Measurements from ENCODE around the gene SLC22A23. TPM values are rescaled to one million over a fixed set of nuclear protein-coding genes. Genes with fewer than 3 reads are reported as not detected.

Gene SLC22A23
- polyA plus RNA-seq, 3 donors = 8.8 to 10.2 (median 9.4) TPM

DNA sequence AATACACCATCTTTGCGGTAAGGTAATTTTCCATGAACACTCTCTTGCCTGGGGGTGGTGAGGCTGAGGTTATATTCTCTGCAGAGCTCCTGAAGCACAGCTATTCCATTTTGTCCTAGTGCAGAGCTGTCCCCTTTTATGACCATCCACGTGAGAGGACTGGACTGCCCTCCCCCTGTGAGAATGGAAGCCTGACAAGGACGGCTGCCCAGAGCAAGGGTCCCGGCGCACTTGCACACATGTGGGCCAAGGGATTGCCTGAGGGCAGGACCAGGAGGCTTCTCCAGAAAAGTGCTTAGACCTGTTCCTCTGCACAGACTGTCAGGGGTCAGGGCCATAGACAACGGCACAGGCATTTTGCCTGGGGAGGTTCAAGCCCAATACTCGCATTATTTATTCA lies 48.2 kb downstream of the SLC22A23 start:
- no peak for DNase-seq (ENCODE audit: low read depth in 3 of 3, low spot score in 2 of 3)

DNA sequence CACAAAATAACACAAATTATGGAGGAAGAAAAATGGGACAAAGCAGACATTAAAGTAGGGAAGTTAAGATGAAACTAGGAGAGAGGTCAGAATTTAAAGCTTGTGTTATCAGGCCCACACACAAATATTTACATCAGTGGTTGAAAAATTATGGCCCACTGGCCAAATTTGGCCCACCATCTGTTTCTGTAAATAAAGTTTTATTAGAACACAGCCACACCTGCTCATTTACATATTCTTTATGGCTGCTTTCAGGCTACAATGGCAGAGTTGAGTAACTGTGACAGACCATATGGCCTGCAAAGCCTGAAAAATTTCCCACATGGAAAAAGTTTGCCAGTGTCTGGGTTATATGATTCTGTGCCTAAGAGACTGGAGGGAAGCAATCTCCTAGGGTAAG lies 49.0 kb downstream of the SLC22A23 start:
- no peak for DNase-seq (ENCODE audit: low read depth in 3 of 3, low spot score in 2 of 3)

DNA sequence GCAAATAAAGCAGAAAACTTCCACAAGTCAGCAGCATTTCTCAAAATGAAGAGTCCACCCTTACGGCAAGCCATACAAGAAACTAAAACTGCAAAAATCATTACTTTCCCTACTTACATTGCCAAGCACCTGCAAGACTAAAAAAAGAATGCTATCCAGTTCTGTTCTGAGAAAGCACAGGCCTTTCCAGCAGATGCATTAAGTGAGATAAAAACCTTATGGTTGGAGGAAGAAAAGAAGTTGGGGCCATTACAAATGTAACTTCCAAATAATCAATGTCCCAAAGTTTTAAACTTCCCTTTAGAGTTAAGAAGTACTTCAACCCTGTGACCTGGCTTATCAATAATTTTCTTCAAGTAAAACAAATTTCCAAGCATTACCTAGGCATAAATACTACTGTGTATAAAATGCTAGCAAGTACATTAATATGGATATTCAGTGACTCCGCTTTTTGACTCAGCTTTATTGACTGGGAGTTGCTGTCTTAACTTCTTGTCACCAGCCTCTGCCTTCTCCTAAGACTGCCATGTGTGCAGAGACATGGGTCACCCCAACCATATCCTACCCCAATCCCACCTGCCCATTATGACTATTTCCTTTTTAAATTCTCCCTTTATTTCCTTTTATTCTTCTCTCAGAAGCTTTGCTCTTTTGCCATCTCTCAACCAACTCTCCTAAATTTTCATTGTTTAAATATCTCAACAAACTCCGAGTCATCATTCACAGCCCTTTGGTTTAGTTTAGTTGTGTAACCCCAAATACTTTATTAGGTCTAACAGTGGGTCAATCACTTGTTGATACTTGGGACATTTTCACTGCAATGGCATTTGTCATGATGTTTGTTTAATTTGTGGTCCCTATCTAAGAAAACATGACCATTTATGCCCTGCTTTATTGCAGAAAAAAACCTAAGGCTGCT lies 49.7 kb downstream of the SLC22A23 start:
- DNase-seq (ENCODE audit: low read depth in 3 of 3, low spot score in 2 of 3) = no peak

DNA sequence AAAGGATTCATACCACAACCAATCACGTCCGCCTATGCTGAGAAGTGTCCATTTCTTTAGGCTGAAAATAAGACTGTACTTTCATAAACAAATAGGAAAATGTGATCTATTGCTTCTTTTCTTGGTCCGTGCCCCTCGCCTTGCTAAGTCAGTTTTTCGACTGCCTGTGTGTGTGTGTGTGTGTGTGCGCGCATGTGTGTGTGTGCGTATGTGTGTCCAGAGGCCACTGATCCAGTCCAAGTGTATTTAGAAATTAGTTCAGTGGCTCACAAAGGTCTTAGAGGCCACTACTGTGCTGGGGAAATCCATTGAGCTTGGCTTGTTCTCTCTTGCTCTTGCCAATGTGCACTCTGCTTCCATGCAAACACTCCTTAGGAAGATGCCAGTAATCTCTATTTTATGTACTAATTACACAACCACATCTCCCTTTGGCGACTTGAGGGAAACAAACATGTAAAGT lies 50.5 kb downstream of the SLC22A23 start:
- DNase-seq (ENCODE audit: low read depth in 3 of 3, low spot score in 2 of 3) = no peak

DNA sequence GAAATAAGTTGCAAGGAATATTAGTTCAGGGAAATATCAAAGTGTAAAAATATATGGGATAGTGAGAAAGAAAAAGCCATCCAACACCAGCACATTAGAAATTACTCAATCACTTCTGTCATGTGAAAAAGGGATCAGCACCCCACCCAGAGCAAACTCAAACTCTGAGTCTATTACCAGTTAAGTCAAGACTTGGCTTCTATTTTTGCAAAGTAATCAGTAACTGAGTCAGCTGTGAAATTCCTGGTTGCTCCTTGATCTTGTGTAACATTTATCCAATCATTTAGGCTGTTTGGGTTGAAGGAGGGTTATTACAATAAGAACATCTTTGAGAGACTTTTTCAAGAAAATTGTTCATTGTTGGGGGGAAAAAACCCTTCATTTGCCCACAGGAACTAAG lies 51.2 kb downstream of the SLC22A23 start:
- DNase-seq (ENCODE audit: low read depth in 3 of 3, low spot score in 2 of 3) = no peak

DNA sequence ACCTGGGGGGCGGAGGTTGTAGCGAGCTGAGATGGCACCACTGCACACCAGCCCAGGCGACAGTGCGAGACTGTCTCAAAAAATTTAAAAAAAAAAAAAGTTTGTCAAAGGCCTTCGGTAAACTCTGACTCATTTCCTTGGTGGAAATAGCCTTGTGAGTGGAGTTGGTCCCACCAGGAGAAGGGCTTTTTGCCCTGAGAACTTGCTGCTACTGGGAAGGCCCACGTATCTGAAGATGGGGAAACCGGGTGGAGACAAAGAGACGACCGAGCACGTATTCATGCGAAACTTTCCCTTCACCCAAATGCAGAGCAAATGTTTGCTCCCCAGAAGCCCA lies 51.7 kb downstream of the SLC22A23 start:
- DNase-seq (ENCODE audit: low read depth in 3 of 3, low spot score in 2 of 3) = no peak

DNA sequence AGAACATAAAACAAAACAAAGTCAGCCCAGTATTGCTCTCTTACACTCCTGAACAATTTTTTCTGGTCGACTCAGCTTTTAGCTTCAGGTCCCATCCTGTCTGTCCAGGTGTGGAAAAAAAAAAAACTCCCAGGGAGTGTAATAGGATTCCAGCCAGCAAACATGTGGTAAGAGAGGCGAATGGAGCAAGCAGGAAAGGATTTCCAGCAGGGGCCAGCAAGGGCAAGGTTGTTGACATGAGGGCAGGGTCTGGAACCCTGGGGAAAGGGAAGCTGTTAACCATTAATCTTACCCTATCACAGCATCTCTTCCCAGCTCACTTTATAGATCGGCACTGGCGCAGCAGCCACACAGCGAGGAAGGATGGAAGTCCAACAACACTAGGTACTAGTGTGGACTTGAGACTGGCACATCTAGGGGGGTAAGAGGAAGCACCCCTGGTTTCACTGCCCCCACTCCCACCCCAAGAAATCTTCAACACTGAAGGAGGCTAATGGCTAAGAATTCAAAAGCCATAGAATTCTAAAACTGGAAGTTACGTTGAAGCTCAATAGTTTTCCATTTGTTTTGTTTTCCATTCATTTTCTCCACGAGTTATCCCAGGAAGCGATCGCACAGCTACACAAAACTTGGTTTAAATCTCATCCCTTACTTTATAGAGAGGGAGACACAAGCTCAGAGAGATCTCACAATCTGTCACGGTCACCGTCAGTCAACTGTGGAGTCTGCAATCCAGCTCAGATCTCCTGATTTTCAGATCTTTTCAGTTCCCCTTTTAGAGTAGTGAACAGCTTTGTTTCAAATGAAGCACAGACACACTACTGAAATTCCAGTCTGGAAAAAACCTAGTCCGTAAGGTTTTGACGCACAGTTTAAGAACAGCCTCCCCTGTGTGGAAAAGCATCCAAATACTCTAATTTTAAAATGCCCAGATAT lies 53.3 kb downstream of the SLC22A23 start:
- peak in 2 of 3 donors; percentile 25 to 44 for DNase-seq (ENCODE audit: low read depth in 3 of 3, low spot score in 2 of 3)

DNA sequence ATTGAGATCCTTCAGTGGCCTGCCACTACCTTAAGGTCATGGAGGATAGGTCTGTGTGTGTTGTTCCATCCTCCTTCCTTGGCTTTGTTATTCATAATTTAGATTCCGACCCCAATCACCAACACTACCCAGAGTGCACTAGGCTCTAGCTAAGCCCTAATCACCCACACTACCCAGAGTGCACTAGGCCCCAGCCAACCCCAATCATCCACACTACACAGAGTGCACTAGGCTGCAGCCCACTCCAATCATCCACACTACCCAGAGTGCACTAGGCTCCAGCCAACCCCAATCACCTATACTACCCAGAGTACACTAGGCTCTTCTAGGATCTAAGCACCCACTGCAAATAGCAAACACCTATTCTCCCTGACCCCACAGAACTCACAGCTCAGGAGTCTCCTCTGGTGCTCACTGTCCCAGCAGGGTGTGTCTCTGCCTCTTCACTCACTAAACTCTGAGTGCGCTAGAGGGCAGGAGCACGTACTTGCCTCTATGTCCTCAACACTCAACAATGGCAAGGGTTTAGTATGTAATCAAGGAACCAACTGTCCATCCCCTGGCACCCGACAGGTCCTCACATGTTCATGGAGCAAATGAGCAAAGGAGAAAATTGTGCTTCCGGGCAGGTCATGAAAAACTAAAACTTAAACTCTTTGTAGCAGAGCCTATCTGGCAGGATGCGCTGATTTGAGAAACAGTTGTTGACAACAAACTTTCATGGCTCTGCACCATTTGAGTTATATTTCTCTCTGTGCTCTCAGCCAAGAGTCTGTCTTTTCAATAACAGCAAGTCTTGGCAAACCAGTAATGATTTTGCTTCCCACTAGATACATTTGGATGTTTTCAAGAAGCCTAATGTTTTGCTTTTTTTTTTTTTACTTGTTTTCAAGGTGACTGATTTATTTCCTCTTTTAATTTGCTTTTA lies 54.3 kb downstream of the SLC22A23 start:
- DNase-seq (ENCODE audit: low read depth in 3 of 3, low spot score in 2 of 3) = no peak

DNA sequence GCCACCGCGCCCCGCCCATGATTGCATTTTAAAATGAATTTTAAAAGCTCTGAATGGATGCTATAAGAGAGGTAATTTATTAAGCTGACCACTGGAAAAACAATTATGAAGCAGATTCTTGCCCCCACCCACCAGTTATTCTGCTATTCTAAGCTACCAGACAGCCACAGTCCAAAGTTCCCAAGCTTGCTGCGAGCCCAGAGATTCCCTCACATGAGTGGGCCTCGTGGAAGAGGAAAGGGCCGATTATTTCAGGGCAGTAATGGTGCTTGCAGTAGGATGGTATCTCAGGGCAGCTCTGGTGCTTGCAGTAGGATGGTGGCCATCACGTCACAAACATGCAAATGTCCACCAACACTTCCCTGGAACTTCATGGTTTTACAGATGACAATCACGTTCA lies 56.7 kb downstream of the SLC22A23 start:
- no peak for DNase-seq (ENCODE audit: low read depth in 3 of 3, low spot score in 2 of 3)

DNA sequence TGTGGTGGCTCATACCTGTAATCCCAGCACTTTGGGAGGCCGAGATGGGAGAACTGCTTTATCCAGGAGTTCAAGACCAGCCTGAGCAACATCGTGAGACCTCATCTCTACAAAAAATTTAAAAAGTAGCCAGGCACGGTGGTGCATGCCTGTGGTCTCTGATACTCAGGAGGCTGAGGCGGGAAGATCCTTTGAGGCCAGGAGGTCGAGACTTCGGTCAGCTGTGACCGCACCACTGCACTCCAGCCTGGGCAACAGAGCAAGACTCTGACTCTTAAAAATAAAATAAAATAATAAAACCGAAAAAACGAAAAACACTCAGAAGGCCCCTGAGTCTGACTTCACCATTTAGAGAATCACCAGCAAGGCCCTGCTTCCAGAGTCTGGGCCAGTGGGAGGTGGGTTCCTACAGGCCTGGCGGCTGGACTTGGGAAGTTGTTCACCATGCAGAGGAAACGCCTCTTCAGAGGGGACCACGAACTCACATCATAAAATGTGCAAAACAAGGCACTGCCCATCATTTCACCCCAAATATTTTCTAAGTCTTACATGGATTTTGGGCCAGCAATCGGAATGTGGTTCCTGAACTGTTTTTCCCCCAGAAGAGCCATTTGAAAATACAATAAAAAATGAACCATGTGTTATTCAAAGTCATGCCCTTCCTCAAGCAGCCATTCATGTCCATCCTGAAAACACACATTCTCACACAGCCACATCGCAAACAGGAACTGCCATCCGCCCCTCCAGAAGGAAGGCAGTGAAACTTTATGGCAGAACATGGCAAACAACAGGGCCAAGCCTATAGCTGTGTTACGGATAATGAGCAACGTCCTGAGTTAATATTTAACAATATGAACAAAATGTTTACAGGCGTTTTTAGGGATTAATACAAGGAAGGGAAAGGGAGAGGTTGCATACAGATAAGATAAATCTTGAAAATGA lies 57.8 kb downstream of the SLC22A23 start:
- DNase-seq (ENCODE audit: low read depth in 3 of 3, low spot score in 2 of 3) = no peak

DNA sequence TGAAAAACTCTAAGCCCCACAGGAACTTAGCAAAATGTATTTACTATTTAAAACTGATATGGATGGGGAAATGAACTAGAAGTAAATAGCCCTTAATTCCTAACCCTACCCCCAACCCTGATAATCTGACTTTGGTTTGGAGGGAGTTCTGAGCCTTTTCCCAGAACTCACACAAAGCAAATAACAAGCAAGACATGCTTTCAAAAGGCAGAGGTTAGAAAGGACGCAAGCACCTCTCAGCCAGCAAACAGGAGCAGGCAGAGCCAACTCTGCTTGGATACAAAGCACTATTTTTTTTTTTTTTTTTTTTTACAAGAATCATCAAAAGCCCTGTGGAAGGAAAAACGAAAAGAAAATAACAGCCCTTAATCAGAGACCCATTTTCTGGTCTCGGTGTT lies 58.7 kb downstream of the SLC22A23 start:
- no peak for DNase-seq (ENCODE audit: low read depth in 3 of 3, low spot score in 2 of 3)

DNA sequence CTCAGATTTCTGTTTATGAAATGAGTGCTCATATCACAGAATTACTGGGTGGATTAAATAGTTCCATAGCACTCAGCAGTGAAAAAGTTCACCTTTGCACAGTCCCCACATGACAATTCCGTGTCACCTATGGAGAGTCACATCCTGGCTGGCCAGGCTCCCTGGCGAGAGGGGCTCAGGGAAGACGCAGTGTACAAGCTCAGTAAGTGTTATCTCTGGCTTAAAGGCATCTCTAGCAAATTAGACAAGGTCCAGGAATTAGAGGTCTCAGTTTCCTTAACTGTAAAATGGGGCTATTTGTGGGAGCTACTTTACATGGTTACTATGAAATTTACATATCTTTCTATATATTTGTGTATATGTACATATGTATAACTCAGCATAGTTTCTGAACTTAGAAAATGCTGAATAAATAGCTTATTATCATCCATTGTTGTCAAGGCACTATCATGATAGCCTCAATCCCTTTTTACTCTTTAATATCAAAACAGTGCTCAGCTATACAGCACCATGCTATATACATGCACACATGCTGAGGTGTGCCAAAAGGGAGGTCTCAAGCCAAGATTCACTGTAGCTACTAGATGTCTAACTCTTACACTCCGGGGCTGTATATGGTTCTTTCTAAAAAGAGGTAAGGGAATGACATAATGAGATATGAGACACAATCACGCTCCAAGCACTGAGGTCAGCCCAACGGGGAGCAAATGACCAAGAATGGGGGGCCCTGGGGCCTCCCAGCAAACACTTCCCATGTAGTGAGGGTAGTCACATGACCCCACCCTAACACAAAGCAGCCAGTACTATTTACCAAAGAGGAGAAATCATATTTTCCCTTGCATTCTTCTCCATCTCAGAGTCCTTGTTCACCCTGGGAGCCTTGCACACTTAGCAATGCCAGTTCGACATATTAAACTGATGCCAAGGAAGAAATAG lies 59.4 kb downstream of the SLC22A23 start:
- no peak for DNase-seq (ENCODE audit: low read depth in 3 of 3, low spot score in 2 of 3)

DNA sequence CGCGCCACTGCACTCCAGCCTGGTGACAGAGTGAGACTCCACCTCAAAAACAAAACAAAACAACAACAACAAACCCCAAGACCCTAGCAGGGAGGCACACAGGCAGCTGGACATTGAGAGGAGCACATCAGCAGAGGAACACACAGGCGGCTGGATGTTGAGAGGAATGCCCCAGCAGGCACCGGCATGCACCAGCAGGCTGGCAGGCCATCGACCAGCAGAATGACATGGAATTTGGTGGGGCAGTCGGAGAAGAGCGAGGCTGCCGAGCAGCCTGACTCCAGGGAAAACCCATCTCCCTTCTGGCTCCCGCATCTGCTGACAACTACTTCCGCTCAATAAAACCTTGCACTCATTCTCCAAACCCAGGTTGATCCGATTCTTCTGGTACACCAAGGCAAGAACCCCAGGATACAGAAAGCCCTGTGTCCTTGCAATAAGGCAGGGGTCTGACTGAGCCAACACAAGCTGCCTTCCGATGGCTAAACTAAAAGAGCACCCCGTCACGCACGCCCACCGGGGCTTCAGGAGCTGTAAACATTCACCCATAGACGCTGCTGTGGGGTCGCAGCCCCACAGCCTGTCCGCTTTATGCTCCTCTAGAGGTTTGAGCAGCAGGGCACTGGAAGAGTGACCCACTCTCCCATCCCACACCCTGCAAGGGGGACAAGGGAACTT lies 60.2 kb downstream of the SLC22A23 start:
- no peak for DNase-seq (ENCODE audit: low read depth in 3 of 3, low spot score in 2 of 3)

DNA sequence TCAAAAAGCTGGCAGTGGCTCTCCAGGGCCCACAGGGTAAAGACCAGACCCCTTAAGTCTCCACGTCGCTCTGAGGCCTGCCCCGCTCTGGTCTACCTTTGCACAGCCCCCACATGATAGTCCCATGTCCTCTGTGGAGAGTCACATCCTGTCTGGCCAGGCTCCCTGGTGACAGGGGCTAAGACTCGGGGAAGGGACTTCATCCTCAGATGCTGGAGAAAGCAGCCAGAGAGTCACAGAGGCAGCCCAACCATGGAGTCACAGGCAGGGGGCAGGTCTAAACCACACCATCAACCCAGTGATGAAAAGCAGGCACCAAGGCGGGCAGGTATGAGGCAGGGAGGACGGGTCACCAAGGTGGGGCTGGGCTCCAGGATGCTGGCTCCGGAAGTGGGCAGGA lies 62.2 kb downstream of the SLC22A23 start:
- no peak for DNase-seq (ENCODE audit: low read depth in 3 of 3, low spot score in 2 of 3)

DNA sequence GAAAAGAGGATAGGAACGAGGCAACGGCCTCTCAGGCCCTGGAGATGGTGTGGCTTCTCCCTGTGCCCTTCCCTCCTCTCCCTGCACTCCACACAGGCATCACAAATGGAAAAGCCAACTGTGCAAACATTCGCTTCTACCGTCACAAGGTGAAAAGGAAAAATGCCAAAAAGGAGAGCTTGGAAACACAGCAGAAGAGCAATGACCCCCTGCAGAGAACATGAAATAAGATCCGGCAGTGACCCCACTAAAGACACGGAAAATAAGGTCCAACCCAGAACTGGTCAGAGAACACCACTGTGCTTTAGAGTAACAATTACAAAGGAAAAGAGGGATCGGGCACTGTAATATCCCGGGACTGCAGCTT lies 63.0 kb downstream of the SLC22A23 start:
- DNase-seq (ENCODE audit: low read depth in 3 of 3, low spot score in 2 of 3) = no peak

DNA sequence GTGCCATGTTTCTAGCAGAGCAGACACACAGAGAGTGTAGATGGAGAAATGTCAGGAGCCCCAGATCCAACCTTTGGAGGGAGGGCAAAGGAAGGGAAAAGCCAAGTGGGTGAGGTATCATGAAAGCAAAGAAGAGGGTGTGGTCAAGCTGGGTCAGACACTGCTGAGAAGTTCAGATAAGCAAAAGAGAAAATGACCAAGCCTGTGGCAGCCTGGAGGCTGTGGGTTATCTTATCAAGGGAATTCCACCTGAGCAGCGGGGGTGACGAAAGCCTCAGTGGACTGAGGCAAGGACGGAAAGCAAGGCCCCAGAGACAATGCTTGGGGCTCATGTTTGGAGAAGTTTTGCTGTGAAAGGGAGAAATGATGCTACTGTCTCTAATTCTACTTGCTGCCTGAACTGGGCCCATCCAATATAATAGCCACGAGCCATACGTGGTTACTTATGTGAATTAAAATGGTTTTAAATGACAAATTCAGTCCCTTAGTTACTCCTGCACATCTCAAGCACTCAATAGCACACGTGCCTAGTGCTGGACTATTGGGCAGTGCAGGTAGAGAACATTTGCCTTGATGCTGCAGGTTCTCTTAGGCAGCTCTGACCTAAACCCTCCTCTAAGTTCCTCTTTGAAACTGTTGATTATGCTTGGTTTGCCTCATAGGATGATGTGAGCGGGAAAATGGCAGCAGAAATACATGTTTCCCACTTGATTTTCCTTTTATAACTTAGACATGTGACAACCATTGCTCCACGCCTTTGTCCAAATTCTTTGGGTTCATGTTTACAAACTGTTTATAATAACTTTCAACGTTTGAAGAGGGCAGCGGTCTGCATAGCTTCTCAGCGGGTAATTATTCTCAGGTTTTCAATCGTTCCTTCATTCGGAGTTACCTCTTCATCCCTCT lies 63.7 kb downstream of the SLC22A23 start:
- DNase-seq (ENCODE audit: low read depth in 3 of 3, low spot score in 2 of 3) = no peak

All from right renal cortex interstitium (tissue), 3 donors.